Fibroblast of lung (primary cell): ENCODE results near the gene FSIP1. TPM values are rescaled to one million over a fixed set of nuclear protein-coding genes. Genes with fewer than 3 reads are reported as not detected.

ENCODE experiments used
- DNase-seq, 2 donors: peaks; one replicate each; pipeline versions ENCODE4 v3.0.0 to v3.0.0-alpha.2; 2010; ENCODE audit warnings: low read depth in 2 of 2
- H2AFZ ChIP-seq: 2 replicates; pipeline ENCODE4 v1.5.1; 2012; ENCODE audit warnings: low read length, control low read depth, inconsistent platforms
- H3K27ac ChIP-seq: 2 replicates; pipeline ENCODE4 v1.5.1; 2011; ENCODE audit warnings: low read length, control low read depth; ENCODE audit not compliant: insufficient read depth
- H3K27me3 ChIP-seq: 2 replicates; pipeline ENCODE4 v1.5.1; 2011; ENCODE audit warnings: mild to moderate bottlenecking, low read length; ENCODE audit not compliant: control insufficient read depth, insufficient read depth
- H3K36me3 ChIP-seq: 2 replicates; pipeline ENCODE4 v1.5.1; 2011; ENCODE audit warnings: low read length; ENCODE audit not compliant: control insufficient read depth, insufficient read depth
- H3K4me1 ChIP-seq: 2 replicates; pipeline ENCODE4 v1.5.1; 2011; ENCODE audit warnings: low read length; ENCODE audit not compliant: control insufficient read depth, insufficient read depth; ENCODE audit errors: extremely low read depth
- H3K4me2 ChIP-seq: 2 replicates; pipeline ENCODE4 v1.5.1; 2011; ENCODE audit warnings: low read length, control low read depth; ENCODE audit not compliant: insufficient read depth; ENCODE audit errors: extremely low read depth
- H3K4me3 ChIP-seq, 4 experiments: fragments of 200-600 bp in 1 of 4; sonication (generic) in 1 of 4; replicated peaks in 1 of 4; 2 replicates each; pipeline ENCODE4 v1.5.1; 2011 to 2016; ENCODE audit warnings: low read length in 4 of 4, low read depth in 3 of 4, mild to moderate bottlenecking in 3 of 4, control low read depth in 2 of 4, inconsistent platforms in 1 of 4, mixed read lengths in 1 of 4; ENCODE audit not compliant: insufficient read depth in 1 of 4; ENCODE audit errors: control extremely low read depth in 1 of 4
- H3K79me2 ChIP-seq: 2 replicates; pipeline ENCODE4 v1.5.1; 2012; ENCODE audit warnings: mild to moderate bottlenecking, low read length, inconsistent platforms; ENCODE audit not compliant: control insufficient read depth, insufficient read depth
- H3K9ac ChIP-seq: 2 replicates; pipeline ENCODE4 v1.5.1; 2011; ENCODE audit warnings: mild to moderate bottlenecking, low read length, control low read depth; ENCODE audit not compliant: insufficient read depth
- H3K9me3 ChIP-seq: 2 replicates; pipeline ENCODE4 v1.5.1; 2012; ENCODE audit warnings: low read depth, low read length; ENCODE audit not compliant: control insufficient read depth, insufficient read depth
- H4K20me1 ChIP-seq: 2 replicates; pipeline ENCODE4 v1.5.1; 2011; ENCODE audit warnings: low read length; ENCODE audit not compliant: control insufficient read depth, insufficient read depth; ENCODE audit errors: extremely low read depth
- CTCF ChIP-seq, 2 donors: IDR thresholded peaks in 1 of 2; conservative IDR thresholded peaks in 1 of 2; 1 replicate in 1 of 2; 2 replicates in 1 of 2; pipeline ENCODE4 v1.5.1; 2011 to 2012; ENCODE audit warnings: low read length in 2 of 2, control low read depth in 1 of 2, inconsistent platforms in 1 of 2, low read depth in 1 of 2, mild to moderate bottlenecking in 1 of 2
- EZH2 ChIP-seq: IDR thresholded peaks from 2 replicates; pipeline ENCODE4 v1.5.1; 2012; ENCODE audit warnings: low read length, control low read depth, mild to moderate bottlenecking; ENCODE audit errors: missing control alignments
- polyA plus RNA-seq, 2 donors: library from polyadenylated mRNA; depleted of rRNA in 1 of 2; stranded (reverse) in 1 of 2; unstranded in 1 of 2; fragments of >200 nt; gene quantifications; 2 replicates each; pipeline ENCODE4 v1.2.1, GENCODE V29; 2011 to 2012; ENCODE audit warnings: missing spikeins in 1 of 2
- total RNA-seq: library from RNA; depleted of rRNA; stranded (reverse); fragments of >200 nt; gene quantifications from 2 replicates; pipeline ENCODE4 v1.2.1, GENCODE V29; 2014

Gene FSIP1
- total and polyA plus RNA-seq, 2 donors (not counting 1 experiment from before 2014, with no cell fraction given), result 0.50 to 5.1 TPM

- H3K27me3 ChIP-seq, result no peaks in the 10 kb centered on the region
- no peak overlapping the region for H3K4me2 ChIP-seq
- H4K20me1 ChIP-seq, result peaks cover 7% of the 10 kb centered on the region
- H3K79me2 ChIP-seq, result peaks cover 1% of the 10 kb centered on the region
- peaks cover 3% of the 10 kb centered on the region for H3K4me1 ChIP-seq
- H2AFZ ChIP-seq, result no peak overlapping the region
- H3K9ac ChIP-seq, result no peak overlapping the region
- no peak overlapping the region for H3K27ac ChIP-seq
- no peaks in the 10 kb centered on the region for H3K9me3 ChIP-seq
- peak; percentile 44 to 63 for DNase-seq
- H3K4me3 ChIP-seq, result peak overlapping the region in 1 of 4 experiments; percentile 21
- TF ChIP-seq CTCF (conservative IDR thresholded peaks at IDR 0.05 in 1 of 2, IDR thresholded peaks at IDR 0.05 in 1 of 2; ENCODE audit: low read depth in 1 of 2, low read length in 2 of 2) (no peak), EZH2 (no peak)
- peaks cover 32% of the 10 kb centered on the region for H3K36me3 ChIP-seq
Measured at GRCh38 chr15:39594446-39595337, 187.9 kb downstream of the FSIP1 start.

- no peaks in the 10 kb centered on the region for H3K27me3 ChIP-seq
- H3K27ac ChIP-seq, result no peak overlapping the region
- peaks cover 7% of the 10 kb centered on the region for H4K20me1 ChIP-seq
- peaks cover 3% of the 10 kb centered on the region for H3K4me1 ChIP-seq
- no peaks in the 10 kb centered on the region for H3K9me3 ChIP-seq
- H3K4me3 ChIP-seq, result peak overlapping the region in 1 of 4 experiments; percentile 21
- H3K9ac ChIP-seq, result no peak overlapping the region
- TF ChIP-seq CTCF (conservative IDR thresholded peaks at IDR 0.05 in 1 of 2, IDR thresholded peaks at IDR 0.05 in 1 of 2; ENCODE audit: low read depth in 1 of 2, low read length in 2 of 2) (no peak), EZH2 (no peak)
- H3K36me3 ChIP-seq, result peaks cover 35% of the 10 kb centered on the region
- peak; percentile 8 to 12 for DNase-seq
- H3K4me2 ChIP-seq, result no peak overlapping the region
- no peak overlapping the region for H2AFZ ChIP-seq
- peaks cover 4% of the 10 kb centered on the region for H3K79me2 ChIP-seq
Measured at GRCh38 chr15:39593656-39594445, 188.8 kb downstream of the FSIP1 start.

- peak; percentile 3 to 17 for DNase-seq
- Histone ChIP-seq H3K79me2 (peaks cover 8% of the 10 kb centered on the region), H3K4me3 (peak overlapping the region in 1 of 4 experiments; percentile 21), H4K20me1 (peaks cover 7% of the 10 kb centered on the region), H3K27me3 (no peaks in the 10 kb centered on the region), H3K9me3 (no peaks in the 10 kb centered on the region), H3K27ac (peak overlapping the region; percentile 23), H3K36me3 (peaks cover 42% of the 10 kb centered on the region), H3K4me2 (no peak overlapping the region), H3K9ac (no peak overlapping the region), H3K4me1 (peaks cover 5% of the 10 kb centered on the region), H2AFZ (no peak overlapping the region)
- no peak for TF ChIP-seq EZH2
- TF ChIP-seq CTCF (conservative IDR thresholded peaks at IDR 0.05 in 1 of 2, IDR thresholded peaks at IDR 0.05 in 1 of 2; ENCODE audit: low read depth in 1 of 2, low read length in 2 of 2), result no peak
Measured at GRCh38 chr15:39593071-39593655, 189.5 kb downstream of the FSIP1 start.
